Epithelial cell of proximal tubule (primary cell): ENCODE measurements around the gene HS3ST3A1. TPM values are rescaled to one million over a fixed set of nuclear protein-coding genes. Genes with fewer than 3 reads are reported as not detected.

ENCODE experiments used
- DNase-seq: peaks from one replicate; pipeline ENCODE4 v3.0.0-alpha.2; 2011; ENCODE audit warnings: low read depth
- H3K4me3 ChIP-seq: 2 replicates; pipeline ENCODE4 v1.5.1; 2011; ENCODE audit warnings: low read depth, mild to moderate bottlenecking, low read length
- total RNA-seq: library from RNA; depleted of rRNA; stranded (reverse); fragments of >200 nt; gene quantifications from 2 replicates; pipeline ENCODE4 v1.2.3, GENCODE V29; 2015
- TF ChIP-seq, protein P1 (sequence below): conservative IDR thresholded peaks from 2 replicates; pipeline ENCODE4 v1.5.1; 2012; ENCODE audit warnings: low read depth, mild to moderate bottlenecking, low read length

HS3ST3A1 gene
- total RNA-seq, 1 donor from 2014 or later: 5.8 TPM

DNA sequence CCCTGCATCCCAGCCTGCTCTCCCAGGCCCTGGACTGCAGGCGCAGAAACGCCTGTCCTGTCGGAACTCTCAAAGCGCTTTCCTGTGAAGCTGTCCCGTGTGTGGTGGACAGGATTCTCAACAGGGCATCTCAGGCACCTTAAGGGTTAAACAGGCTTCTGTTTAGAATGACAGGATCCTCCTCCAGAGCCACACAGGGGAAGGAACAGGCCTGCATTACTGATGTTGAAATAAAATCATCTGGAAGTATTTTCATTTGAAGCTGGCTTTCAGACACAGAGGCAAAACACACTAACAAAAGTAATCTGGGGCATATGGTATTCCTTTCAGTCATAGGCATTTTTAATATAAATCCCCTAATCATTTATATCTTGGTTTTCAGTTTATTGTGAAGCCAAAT lies 7.4 kb downstream of the HS3ST3A1 start:
- TF ChIP-seq, protein P1, sequence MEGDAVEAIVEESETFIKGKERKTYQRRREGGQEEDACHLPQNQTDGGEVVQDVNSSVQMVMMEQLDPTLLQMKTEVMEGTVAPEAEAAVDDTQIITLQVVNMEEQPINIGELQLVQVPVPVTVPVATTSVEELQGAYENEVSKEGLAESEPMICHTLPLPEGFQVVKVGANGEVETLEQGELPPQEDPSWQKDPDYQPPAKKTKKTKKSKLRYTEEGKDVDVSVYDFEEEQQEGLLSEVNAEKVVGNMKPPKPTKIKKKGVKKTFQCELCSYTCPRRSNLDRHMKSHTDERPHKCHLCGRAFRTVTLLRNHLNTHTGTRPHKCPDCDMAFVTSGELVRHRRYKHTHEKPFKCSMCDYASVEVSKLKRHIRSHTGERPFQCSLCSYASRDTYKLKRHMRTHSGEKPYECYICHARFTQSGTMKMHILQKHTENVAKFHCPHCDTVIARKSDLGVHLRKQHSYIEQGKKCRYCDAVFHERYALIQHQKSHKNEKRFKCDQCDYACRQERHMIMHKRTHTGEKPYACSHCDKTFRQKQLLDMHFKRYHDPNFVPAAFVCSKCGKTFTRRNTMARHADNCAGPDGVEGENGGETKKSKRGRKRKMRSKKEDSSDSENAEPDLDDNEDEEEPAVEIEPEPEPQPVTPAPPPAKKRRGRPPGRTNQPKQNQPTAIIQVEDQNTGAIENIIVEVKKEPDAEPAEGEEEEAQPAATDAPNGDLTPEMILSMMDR: no peak
- DNase-seq: no peak
- no peak overlapping the region for H3K4me3 ChIP-seq

GRCh38 chr17:13593757-13594156 lies 8.0 kb downstream of the HS3ST3A1 start:
- H3K4me3 ChIP-seq: no peak overlapping the region
- TF ChIP-seq, protein P1: no peak
- no peak for DNase-seq

- no peak for DNase-seq
- TF ChIP-seq, protein P1: no peak
- H3K4me3 ChIP-seq: no peak overlapping the region
Observed at GRCh38 chr17:13593021-13593751, 8.5 kb downstream of the HS3ST3A1 start.

DNA sequence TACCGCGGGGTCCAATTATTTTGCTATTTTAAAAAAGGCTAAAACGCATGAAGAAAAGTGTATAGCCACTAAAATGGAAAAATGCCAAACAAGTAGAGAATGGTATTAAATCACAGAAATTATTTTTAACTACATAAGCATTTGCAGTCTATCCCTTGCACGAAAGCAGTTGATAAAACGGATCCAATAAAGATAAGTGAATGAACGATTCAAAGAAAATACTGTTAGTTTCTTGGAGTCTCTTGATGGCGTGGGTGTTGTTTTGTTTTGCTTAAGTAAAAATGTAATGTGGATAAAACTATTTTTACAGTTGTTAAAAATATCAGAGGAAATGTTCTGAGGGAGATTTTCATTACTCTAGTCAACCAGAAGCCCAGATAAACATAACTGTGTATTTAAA lies 9.3 kb downstream of the HS3ST3A1 start:
- H3K4me3 ChIP-seq: no peak overlapping the region
- TF ChIP-seq, protein P1: no peak
- DNase-seq: no peak

DNA sequence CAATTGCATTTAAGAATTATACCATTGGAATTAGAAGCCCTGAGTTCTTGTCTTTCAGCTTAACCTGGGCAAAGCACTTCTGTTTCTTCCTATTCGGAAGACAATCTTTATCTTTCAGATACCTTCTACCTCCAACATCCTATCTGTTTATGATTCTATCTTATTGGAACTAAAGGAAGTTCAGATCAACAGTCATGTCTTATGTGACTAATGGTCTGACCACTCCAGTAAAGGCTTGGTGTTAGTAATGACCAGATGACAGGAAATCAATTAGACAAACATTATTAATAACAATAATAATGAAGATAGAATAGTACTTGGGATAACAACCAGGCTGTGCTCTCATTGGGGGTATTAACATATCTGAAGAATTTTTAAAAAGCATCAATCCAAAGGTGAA lies 11.3 kb downstream of the HS3ST3A1 start:
- TF ChIP-seq, protein P1: no peak
- no peak for DNase-seq
- no peak overlapping the region for H3K4me3 ChIP-seq

DNA sequence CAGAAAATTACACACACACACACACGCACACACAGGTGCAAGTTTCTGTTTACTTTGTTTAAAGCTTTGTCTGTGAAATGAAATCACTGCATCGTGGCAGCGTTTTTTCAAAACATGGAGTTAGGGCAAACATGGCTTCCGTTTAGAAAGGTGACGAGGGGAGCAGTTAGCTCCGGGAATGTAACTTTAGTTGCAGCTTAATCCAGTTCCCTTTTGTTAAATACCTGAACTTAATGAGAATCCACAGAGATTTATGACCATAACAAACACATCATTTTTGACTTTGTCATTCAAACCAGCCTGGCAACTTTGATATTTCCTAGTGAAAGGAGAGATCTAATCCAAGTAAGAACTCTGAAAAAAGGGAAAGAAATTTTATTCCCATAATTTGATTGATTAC lies 12.1 kb downstream of the HS3ST3A1 start:
- no peak overlapping the region for H3K4me3 ChIP-seq
- TF ChIP-seq, protein P1: no peak
- DNase-seq: no peak
